IMR-90 (cell line): ENCODE results near the gene TP53BP2. TPM values are rescaled to one million over a fixed set of nuclear protein-coding genes. Genes with fewer than 3 reads are reported as not detected.

Source experiments
- ATAC-seq: fragments of 200-7000 bp; cut with Tn5 transposase; 2 replicates; pipeline ENCODE4 v1.9.1; 2020; ENCODE audit warnings: low read depth, mild to moderate bottlenecking, moderate library complexity
- BruUV-seq: library from RNA; stranded (reverse); fragments of 400-500 nt; replicated peaks from 2 replicates; lab custom pipeline; 2021; lab: Mats Ljungman, UMichigan
- CTCF ChIA-PET: fragments of 300-600 bp; formaldehyde crosslinking; extraction: SDS; loops from one replicate; lab custom pipeline; 2021; ENCODE audit warnings: antibody characterized with exemption; lab: Yijun Ruan, JAX
- POLR2A ChIA-PET: fragments of 300-600 bp; sonication (Branson Sonifier 250); formaldehyde crosslinking; loops from one replicate; lab custom pipeline; 2022; ENCODE audit warnings: antibody characterized with exemption; ENCODE audit not compliant: unreplicated experiment; lab: Charles Lee
- DNase-seq: peaks from one replicate; pipeline ENCODE4 v3.0.0; 2013
- H2AFZ ChIP-seq: replicated peaks from 2 replicates; pipeline ENCODE3; 2013; ENCODE audit warnings: low read length, mild to moderate bottlenecking; ENCODE audit not compliant: poor library complexity
- H2AK5ac ChIP-seq: 2 replicates; pipeline ENCODE4 v1.6.1; 2013; ENCODE audit warnings: low read depth, low read length, inconsistent platforms
- H2AK9ac ChIP-seq: replicated peaks from 2 replicates; pipeline ENCODE3; 2013; ENCODE audit warnings: mild to moderate bottlenecking, low read depth, low read length, moderate library complexity; ENCODE audit not compliant: poor library complexity
- H2BK120ac ChIP-seq: 2 replicates; pipeline ENCODE4 v1.6.1; 2013; ENCODE audit warnings: low read depth, low read length, inconsistent platforms
- H2BK15ac ChIP-seq: 3 replicates; pipeline ENCODE4 v1.6.1; 2013; ENCODE audit warnings: low read depth, low read length, inconsistent platforms
- H2BK20ac ChIP-seq: 2 replicates; pipeline ENCODE4 v1.6.1; 2013; ENCODE audit warnings: low read depth, mild to moderate bottlenecking, inconsistent platforms, low read length, moderate library complexity
- H2BK5ac ChIP-seq: 2 replicates; pipeline ENCODE4 v1.6.1; 2013; ENCODE audit warnings: mild to moderate bottlenecking, low read depth, low read length, inconsistent platforms; ENCODE audit not compliant: poor library complexity, severe bottlenecking
- H3K14ac ChIP-seq: replicated peaks from 2 replicates; pipeline ENCODE4 v1.6.1; 2013; ENCODE audit warnings: low read depth, low read length, inconsistent platforms
- H3K18ac ChIP-seq: 2 replicates; pipeline ENCODE4 v1.6.1; 2013; ENCODE audit warnings: low read depth, low read length, control low read depth
- H3K23ac ChIP-seq: 2 replicates; pipeline ENCODE4 v1.6.1; 2013; ENCODE audit warnings: low read depth, low read length, inconsistent platforms
- H3K27ac ChIP-seq: 2 replicates; pipeline ENCODE4 v1.5.1; 2013; ENCODE audit warnings: mild to moderate bottlenecking, control low read depth, low read length; ENCODE audit not compliant: insufficient read depth
- H3K27me3 ChIP-seq: 2 replicates; pipeline ENCODE4 v1.6.1; 2013; ENCODE audit warnings: low read length; ENCODE audit not compliant: control insufficient read depth, insufficient read depth
- H3K36me3 ChIP-seq: 2 replicates; pipeline ENCODE4 v1.6.1; 2013; ENCODE audit warnings: low read length, mixed read lengths; ENCODE audit not compliant: control insufficient read depth, insufficient read depth
- H3K4ac ChIP-seq: 2 replicates; pipeline ENCODE4 v1.6.1; 2013; ENCODE audit warnings: low read depth, low read length, inconsistent platforms
- H3K4me1 ChIP-seq: 2 replicates; pipeline ENCODE4 v1.6.1; 2013; ENCODE audit warnings: low read length, mixed read lengths; ENCODE audit not compliant: control insufficient read depth, insufficient read depth
- H3K4me2 ChIP-seq: 2 replicates; pipeline ENCODE4 v1.6.1; 2013; ENCODE audit warnings: low read depth, mild to moderate bottlenecking, control low read depth, low read length, moderate library complexity
- H3K4me3 ChIP-seq: 2 replicates; pipeline ENCODE4 v1.5.1; 2013; ENCODE audit warnings: low read depth, mild to moderate bottlenecking, control low read depth, low read length, moderate library complexity; ENCODE audit not compliant: insufficient read depth
- H3K56ac ChIP-seq: 2 replicates; pipeline ENCODE4 v1.6.1; 2013; ENCODE audit warnings: low read length, inconsistent platforms; ENCODE audit not compliant: insufficient read depth; ENCODE audit errors: extremely low read depth
- H3K79me1 ChIP-seq, 2 experiments: 2 replicates each; pipeline ENCODE4 v1.6.1; 2013; ENCODE audit warnings: low read length in 2 of 2, inconsistent platforms in 1 of 2, low read depth in 1 of 2
- H3K9ac ChIP-seq: 2 replicates; pipeline ENCODE4 v1.6.1; 2013; ENCODE audit warnings: low read depth, low read length, control low read depth
- H3K9me1 ChIP-seq: 2 replicates; pipeline ENCODE4 v1.6.1; 2013; ENCODE audit warnings: low read length, inconsistent platforms; ENCODE audit not compliant: insufficient read depth
- H3K9me3 ChIP-seq: 2 replicates; pipeline ENCODE4 v1.6.1; 2013; ENCODE audit warnings: low read length; ENCODE audit not compliant: control insufficient read depth, insufficient read depth
- H4K20me1 ChIP-seq: 2 replicates; pipeline ENCODE4 v1.6.1; 2013; ENCODE audit warnings: low read length, inconsistent platforms; ENCODE audit not compliant: insufficient read depth
- H4K5ac ChIP-seq: 2 replicates; pipeline ENCODE4 v1.6.1; 2013; ENCODE audit warnings: mild to moderate bottlenecking, low read depth, low read length, control low read depth
- H4K8ac ChIP-seq, 2 experiments: 2 replicates each; pipeline ENCODE4 v1.6.1; 2013; ENCODE audit warnings: low read depth in 2 of 2, low read length in 2 of 2, control low read depth in 1 of 2, inconsistent platforms in 1 of 2
- H4K91ac ChIP-seq: 2 replicates; pipeline ENCODE4 v1.6.1; 2013; ENCODE audit warnings: low read depth, low read length, inconsistent platforms; ENCODE audit not compliant: insufficient read depth
- BHLHE40 ChIP-seq: fragments of 150-350 bp; IDR thresholded peaks from 2 replicates; pipeline ENCODE4 v1.6.1; 2016; ENCODE audit warnings: mild to moderate bottlenecking, low read depth, low read length
- CEBPB ChIP-seq: IDR thresholded peaks from 2 replicates; pipeline ENCODE4 v1.6.1; 2012; ENCODE audit warnings: low read depth, low read length, improper control_type of control experiment
- CHD1 ChIP-seq: IDR thresholded peaks from 2 replicates; pipeline ENCODE4 v1.6.1; 2012; ENCODE audit warnings: low read depth, low read length, improper control_type of control experiment
- FOS ChIP-seq: fragments of 150-350 bp; IDR thresholded peaks from 2 replicates; pipeline ENCODE4 v1.6.1; 2016; ENCODE audit warnings: low read depth, low read length
- MAFK ChIP-seq: IDR thresholded peaks from 2 replicates; pipeline ENCODE4 v1.6.1; 2012; ENCODE audit warnings: low read depth, low read length, improper control_type of control experiment
- MAZ ChIP-seq: IDR thresholded peaks from 2 replicates; pipeline ENCODE4 v1.6.1; 2012; ENCODE audit warnings: low read depth, mild to moderate bottlenecking, low read length, improper control_type of control experiment, moderate library complexity, borderline replicate concordance
- MXI1 ChIP-seq: IDR thresholded peaks from 2 replicates; pipeline ENCODE4 v1.6.1; 2012; ENCODE audit warnings: low read depth, mild to moderate bottlenecking, low read length, moderate library complexity, borderline replicate concordance
- NFE2L2 ChIP-seq: fragments of 150-350 bp; IDR thresholded peaks from 2 replicates; pipeline ENCODE4 v1.6.1; 2016; ENCODE audit warnings: low read depth, mild to moderate bottlenecking, low read length
- POLR2A ChIP-seq: IDR thresholded peaks from 2 replicates; pipeline ENCODE4 v1.6.1; 2012; ENCODE audit warnings: mild to moderate bottlenecking, low read depth, low read length
- RAD21 ChIP-seq: IDR thresholded peaks from 2 replicates; pipeline ENCODE4 v1.6.1; 2012; ENCODE audit warnings: low read length, improper control_type of control experiment
- RCOR1 ChIP-seq: IDR thresholded peaks from 2 replicates; pipeline ENCODE4 v1.6.1; 2012; ENCODE audit warnings: mild to moderate bottlenecking, low read length, improper control_type of control experiment; ENCODE audit not compliant: insufficient replicate concordance
- RFX5 ChIP-seq: IDR thresholded peaks from 2 replicates; pipeline ENCODE4 v1.8.0; 2012; ENCODE audit warnings: low read depth, mild to moderate bottlenecking, low read length, moderate library complexity
- SMC3 ChIP-seq: fragments of 150-350 bp; IDR thresholded peaks from 2 replicates; pipeline ENCODE4 v1.6.1; 2016; ENCODE audit warnings: low read depth, mild to moderate bottlenecking, antibody characterized with exemption, low read length, moderate library complexity
- USF2 ChIP-seq: fragments of 150-350 bp; IDR thresholded peaks from 2 replicates; pipeline ENCODE4 v1.6.1; 2017; ENCODE audit warnings: mild to moderate bottlenecking, antibody characterized with exemption, low read length, low read depth
- dilution Hi-C: fragments of 300-500 bp; cut with HindIII; formaldehyde crosslinking; loops from one replicate; pipeline ENCODE4 v1.14.3; 2018; ENCODE audit warnings: low sequenced_read_pairs; ENCODE audit not compliant: unreplicated experiment
- in situ Hi-C: fragments of 300-500 bp; cut with MboI; formaldehyde crosslinking; loops from 3 replicates; pipeline ENCODE4 v1.14.3; 2019; ENCODE audit warnings: low sequenced_read_pairs, inconsistent platforms, mixed read lengths
- intact Hi-C: fragments of 100-400 bp; cut with micrococcal nuclease; formaldehyde crosslinking; loops from 2 replicates; pipeline ENCODE4 v1.10.0; 2022
- polyA plus RNA-seq, 3 experiments: library from polyadenylated mRNA; depleted of rRNA; stranded (reverse); fragments of >200 nt; gene quantifications; 2 replicates each; pipeline ENCODE4 v1.2.3, GENCODE V29; 2012; ENCODE audit warnings: low replicate concordance in 1 of 3
- total RNA-seq: library from RNA; depleted of rRNA; stranded (reverse); fragments of >200 nt; gene quantifications from 2 replicates; pipeline ENCODE4 v1.2.3, GENCODE V29; 2012
- TF ChIP-seq, protein P1 (sequence below): fragments of 150-350 bp; IDR thresholded peaks from 2 replicates; pipeline ENCODE4 v1.6.1; 2016; ENCODE audit warnings: low read depth, mild to moderate bottlenecking, low read length, moderate library complexity, borderline replicate concordance
- TF ChIP-seq, protein P2 (sequence below): conservative IDR thresholded peaks from 2 replicates; pipeline ENCODE4 v1.5.1; 2012; ENCODE audit warnings: mild to moderate bottlenecking, low read depth, low read length, improper control_type of control experiment

Gene TP53BP2
- total and polyA plus RNA-seq, 2 of the 4 experiments (the other 2 are of a cell fraction) = 19.9 to 35.0 TPM

DNA sequence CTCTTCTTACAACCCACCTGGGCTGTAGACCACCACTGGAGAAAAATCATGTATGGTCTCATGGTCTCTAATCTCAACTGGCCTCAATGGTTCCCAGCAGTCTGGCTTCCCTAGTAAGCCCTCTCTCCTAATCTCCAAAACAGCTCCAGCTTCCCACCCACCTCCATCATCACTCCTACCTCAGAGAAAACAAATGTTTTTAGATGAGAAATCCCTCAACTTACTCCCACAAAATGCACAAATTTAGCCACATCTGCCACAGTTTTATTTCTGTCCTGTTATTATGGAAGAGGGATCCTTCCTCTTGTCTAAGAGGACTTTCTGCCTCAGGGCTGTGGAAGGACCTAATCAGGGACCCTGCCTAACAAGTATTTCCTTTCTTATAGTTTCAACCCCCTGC, 32.1 kb downstream of the TP53BP2 start:
- H3K4ac ChIP-seq = no peak overlapping the region
- ATAC-seq (no peak), DNase-seq (no peak)
- H3K9me1 ChIP-seq = peaks cover 7% of the 10 kb centered on the region; the same call in 1 of the 2 replicates
- H3K18ac ChIP-seq = no peak overlapping the region
- in situ Hi-C loops = no loop called here
- H2BK15ac ChIP-seq = no peak overlapping the region
- no peak overlapping the region for H2BK20ac ChIP-seq
- H2AK5ac ChIP-seq = no peak overlapping the region
- H3K9me3 ChIP-seq = no peaks in the 10 kb centered on the region
- H4K91ac ChIP-seq = no peak overlapping the region
- H3K27ac ChIP-seq = no peak overlapping the region
- H3K14ac ChIP-seq = no peak overlapping the region
- no peak overlapping the region for H3K23ac ChIP-seq
- POLR2A ChIA-PET = no interaction called here
- no peak overlapping the region for H3K9ac ChIP-seq
- no peak overlapping the region for H4K5ac ChIP-seq
- H2AK9ac ChIP-seq = no peak overlapping the region
- H3K4me2 ChIP-seq = no peak overlapping the region
- H2AFZ ChIP-seq = no peak overlapping the region
- dilution Hi-C loops = no loop called here
- no peaks in the 10 kb centered on the region for H3K27me3 ChIP-seq
- intact Hi-C loops = loop anchor here (10.0 kb wide), 2 partner anchors 91 to 301 kb away; partner anchors contain the start of gene FBXO28
- no peak overlapping the region for H3K4me3 ChIP-seq
- H4K20me1 ChIP-seq = peaks cover 11% of the 10 kb centered on the region; the same call in 1 of the 2 replicates
- CTCF ChIA-PET = no interaction called here
- H3K79me1 ChIP-seq = peaks cover 17 to 45% of the 10 kb centered on the region in 2 experiments; a peak in 3 of 4 replicates
- H4K8ac ChIP-seq = no peak overlapping the region
- H3K56ac ChIP-seq = no peak overlapping the region; the same call in 1 of the 2 replicates
- BruUV-seq = no TSS peak
- peaks cover 20% of the 10 kb centered on the region for H3K36me3 ChIP-seq
- TF ChIP-seq BHLHE40 (no peak), CHD1 (no peak), CEBPB (no peak), RFX5 (no peak), RCOR1 (no peak), MAZ (no peak), NFE2L2 (no peak), USF2 (no peak), POLR2A (no peak), RAD21 (no peak), MXI1 (no peak), MAFK (no peak), SMC3 (no peak), FOS (no peak)
- TF ChIP-seq, protein P1, sequence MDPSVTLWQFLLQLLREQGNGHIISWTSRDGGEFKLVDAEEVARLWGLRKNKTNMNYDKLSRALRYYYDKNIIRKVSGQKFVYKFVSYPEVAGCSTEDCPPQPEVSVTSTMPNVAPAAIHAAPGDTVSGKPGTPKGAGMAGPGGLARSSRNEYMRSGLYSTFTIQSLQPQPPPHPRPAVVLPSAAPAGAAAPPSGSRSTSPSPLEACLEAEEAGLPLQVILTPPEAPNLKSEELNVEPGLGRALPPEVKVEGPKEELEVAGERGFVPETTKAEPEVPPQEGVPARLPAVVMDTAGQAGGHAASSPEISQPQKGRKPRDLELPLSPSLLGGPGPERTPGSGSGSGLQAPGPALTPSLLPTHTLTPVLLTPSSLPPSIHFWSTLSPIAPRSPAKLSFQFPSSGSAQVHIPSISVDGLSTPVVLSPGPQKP = no peak
- TF ChIP-seq, protein P2, sequence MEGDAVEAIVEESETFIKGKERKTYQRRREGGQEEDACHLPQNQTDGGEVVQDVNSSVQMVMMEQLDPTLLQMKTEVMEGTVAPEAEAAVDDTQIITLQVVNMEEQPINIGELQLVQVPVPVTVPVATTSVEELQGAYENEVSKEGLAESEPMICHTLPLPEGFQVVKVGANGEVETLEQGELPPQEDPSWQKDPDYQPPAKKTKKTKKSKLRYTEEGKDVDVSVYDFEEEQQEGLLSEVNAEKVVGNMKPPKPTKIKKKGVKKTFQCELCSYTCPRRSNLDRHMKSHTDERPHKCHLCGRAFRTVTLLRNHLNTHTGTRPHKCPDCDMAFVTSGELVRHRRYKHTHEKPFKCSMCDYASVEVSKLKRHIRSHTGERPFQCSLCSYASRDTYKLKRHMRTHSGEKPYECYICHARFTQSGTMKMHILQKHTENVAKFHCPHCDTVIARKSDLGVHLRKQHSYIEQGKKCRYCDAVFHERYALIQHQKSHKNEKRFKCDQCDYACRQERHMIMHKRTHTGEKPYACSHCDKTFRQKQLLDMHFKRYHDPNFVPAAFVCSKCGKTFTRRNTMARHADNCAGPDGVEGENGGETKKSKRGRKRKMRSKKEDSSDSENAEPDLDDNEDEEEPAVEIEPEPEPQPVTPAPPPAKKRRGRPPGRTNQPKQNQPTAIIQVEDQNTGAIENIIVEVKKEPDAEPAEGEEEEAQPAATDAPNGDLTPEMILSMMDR = no peak
- peaks cover 2% of the 10 kb centered on the region for H3K4me1 ChIP-seq
- no peak overlapping the region for H2BK120ac ChIP-seq
- no peak overlapping the region for H2BK5ac ChIP-seq
